Activated CD4-positive, CD25-positive, alpha-beta regulatory T cell treated with anti-CD3 and anti-CD28 coated beads, Interleukin-2, amount 50 U/mL, for 72 hours (primary cell): ENCODE data around the gene FAM228B.
"Not testable (repeated sequence)": the region's sequence is repeated elsewhere in the genome, so short reads cannot be mapped to it uniquely, and the experiment has no call there.

ENCODE experiments used
- DNase-seq: peaks from one replicate; pipeline ENCODE4 v3.0.0; 2021

Gene FAM228B

GRCh38 chr2:24162494-24162893, 39.2 kb downstream of the FAM228B start:
- DNase-seq: no peak

- no peak for DNase-seq
Observed at GRCh38 chr2:24163186-24163585, 39.9 kb downstream of the FAM228B start.

- no peak for DNase-seq
Observed at GRCh38 chr2:24163601-24164000, 40.3 kb downstream of the FAM228B start.

GRCh38 chr2:24164416-24164973, 41.2 kb downstream of the FAM228B start:
- DNase-seq: peak; percentile 34

- no peak for DNase-seq
Observed at GRCh38 chr2:24169023-24169422, 45.8 kb downstream of the FAM228B start.

- DNase-seq: no peak
Observed at GRCh38 chr2:24174851-24175277, 51.6 kb downstream of the FAM228B start, which contains the start of gene FAM228A. FAM228A (plus strand) TSS chr2:24175053; CDS start chr2:24175481, 428 bp downstream.

- no peak for DNase-seq
Observed at GRCh38 chr2:24175631-24176187, 52.4 kb downstream of the FAM228B start.

- DNase-seq: no peak
Observed at GRCh38 chr2:24176326-24176725, 53.1 kb downstream of the FAM228B start.

GRCh38 chr2:24179683-24180082, 56.4 kb downstream of the FAM228B start:
- no peak for DNase-seq

- no peak for DNase-seq
Observed at GRCh38 chr2:24181849-24182248, 58.6 kb downstream of the FAM228B start.

- DNase-seq: no peak
Observed at GRCh38 chr2:24182507-24182906, 59.2 kb downstream of the FAM228B start.

- no peak for DNase-seq
Observed at GRCh38 chr2:24183366-24184069, 60.2 kb downstream of the FAM228B start.

- no peak for DNase-seq
Observed at GRCh38 chr2:24189551-24189950, 66.3 kb downstream of the FAM228B start.

- no peak for DNase-seq
Observed at GRCh38 chr2:24190503-24190902, 67.2 kb downstream of the FAM228B start.

GRCh38 chr2:24191156-24191555, 67.9 kb downstream of the FAM228B start:
- no peak for DNase-seq

GRCh38 chr2:24191848-24192247, 68.6 kb downstream of the FAM228B start:
- no peak for DNase-seq

- DNase-seq: not testable (repeated sequence)
Observed at GRCh38 chr2:24197213-24197612, 73.9 kb downstream of the FAM228B start.

- DNase-seq: no peak
Observed at GRCh38 chr2:24199968-24200590, 76.8 kb downstream of the FAM228B start.

GRCh38 chr2:24200799-24201198, 77.5 kb downstream of the FAM228B start:
- DNase-seq: no peak

GRCh38 chr2:24203029-24203786, 79.9 kb downstream of the FAM228B start:
- DNase-seq: no peak

GRCh38 chr2:24203787-24204150, 80.5 kb downstream of the FAM228B start:
- DNase-seq: no peak

GRCh38 chr2:24204505-24204904, 81.2 kb downstream of the FAM228B start:
- DNase-seq: no peak

- DNase-seq: no peak
Observed at GRCh38 chr2:24205131-24205530, 81.9 kb downstream of the FAM228B start.
